BJ (cell line): ENCODE results near the gene CD7. TPM values are rescaled to one million over a fixed set of nuclear protein-coding genes. Genes with fewer than 3 reads are reported as not detected.

ENCODE experiments used
- CTCF ChIA-PET: fragments of 350-600 bp; formaldehyde crosslinking; extraction: SDS; loops from one replicate; lab custom pipeline; 2021; ENCODE audit warnings: antibody characterized with exemption, inconsistent platforms; lab: Yijun Ruan, JAX
- POLR2A ChIA-PET: fragments of 300-600 bp; sonication (Branson Sonifier 250); formaldehyde crosslinking; extraction: SDS; loops from one replicate; lab custom pipeline; 2021; ENCODE audit warnings: antibody characterized with exemption; lab: Charles Lee
- DNase-seq: peaks from one replicate; pipeline ENCODE4 v3.0.0-alpha.2; 2011; ENCODE audit warnings: low read depth
- H3K27me3 ChIP-seq: 2 replicates; pipeline ENCODE4 v1.6.0; 2011; ENCODE audit warnings: low read length; ENCODE audit not compliant: control insufficient read depth, insufficient read depth
- H3K36me3 ChIP-seq: 2 replicates; pipeline ENCODE4 v1.5.1; 2011; ENCODE audit warnings: low read length; ENCODE audit not compliant: control insufficient read depth, insufficient read depth
- H3K4me3 ChIP-seq: 2 replicates; pipeline ENCODE4 v1.5.1; 2011; ENCODE audit warnings: low read depth, mild to moderate bottlenecking, control low read depth, low read length
- CTCF ChIP-seq: IDR thresholded peaks from 2 replicates; pipeline ENCODE4 v1.5.1; 2011; ENCODE audit warnings: low read depth, mild to moderate bottlenecking, control low read depth, inconsistent platforms, low read length, moderate library complexity; ENCODE audit not compliant: insufficient read depth
- polyA plus RNA-seq: library from polyadenylated mRNA; depleted of rRNA; stranded (reverse); fragments of >200 nt; gene quantifications from 2 replicates; pipeline ENCODE4 v1.2.3, GENCODE V29; 2011

The CD7 gene
- polyA plus RNA-seq, 1 experiment = 0.22 TPM

- Histone ChIP-seq H3K4me3 (no peak overlapping the region), H3K27me3 (no peaks in the 10 kb centered on the region), H3K36me3 (peaks cover 8% of the 10 kb centered on the region)
- ChIA-PET CTCF (no interaction called here), POLR2A (no interaction called here)
- no peak for DNase-seq
- no peak for TF ChIP-seq CTCF
These were observed 42.1 kb downstream of the CD7 start for GRCh38 chr17:82275326-82275725.

- peak overlapping the region; percentile 97 for H3K4me3 ChIP-seq
- peaks cover 10% of the 10 kb centered on the region for H3K36me3 ChIP-seq
- ChIA-PET POLR2A (interaction anchor here (0.8 kb wide), 1 partner anchor 24 kb away, joined by 3 read pairs; no protein-coding TSS in a partner anchor), CTCF (interaction anchor here (1.0 to 1.1 kb wide), 2 partner anchors 10 to 17 kb away, joined by 3 to 4 read pairs; no protein-coding TSS in a partner anchor)
- no peak for DNase-seq
- no peaks in the 10 kb centered on the region for H3K27me3 ChIP-seq
- TF ChIP-seq CTCF = no peak
These were observed 43.0 kb downstream of the CD7 start for GRCh38 chr17:82274134-82275020.

GRCh38 chr17:82273327-82274133 is 43.9 kb downstream of the CD7 start, which contains the start of gene CSNK1D:
Gene CSNK1D (minus strand): TSS chr17:82273700. CDS start chr17:82273381, 319 bp downstream.
- peaks cover 10% of the 10 kb centered on the region for H3K36me3 ChIP-seq
- ChIA-PET CTCF (interaction anchor here (1.0 to 1.1 kb wide), 2 partner anchors 11 to 17 kb away, joined by 3 to 4 read pairs; no protein-coding TSS in a partner anchor), POLR2A (interaction anchor here (0.8 kb wide), 1 partner anchor 25 kb away, joined by 3 read pairs; no protein-coding TSS in a partner anchor)
- no peaks in the 10 kb centered on the region for H3K27me3 ChIP-seq
- no peak for DNase-seq
- no peak for TF ChIP-seq CTCF
- peak within 1 kb of the TSS; percentile 97 for H3K4me3 ChIP-seq

- CTCF ChIA-PET = no interaction called here
- TF ChIP-seq CTCF = no peak
- Histone ChIP-seq H3K36me3 (peaks cover 10% of the 10 kb centered on the region), H3K4me3 (peak overlapping the region; percentile 97), H3K27me3 (no peaks in the 10 kb centered on the region)
- POLR2A ChIA-PET = no interaction called here
- no peak for DNase-seq
These were observed 44.7 kb downstream of the CD7 start for GRCh38 chr17:82272495-82273326.
